GM08714 (cell line): Measurements from ENCODE around the gene FOXQ1.
"Not testable (repeated sequence)": the region's sequence is repeated elsewhere in the genome, so short reads cannot be mapped to it uniquely, and the experiment has no call there.

Source experiments
- H3K4me3 ChIP-seq: fragments of 200-500 bp; sonication (Bioruptor generic); 2 replicates; pipeline ENCODE4 v1.5.1; 2014; ENCODE audit warnings: mild to moderate bottlenecking, low read length, inconsistent platforms
- ZNF274 ChIP-seq: IDR thresholded peaks from 2 replicates; pipeline ENCODE4 v1.6.1; 2012; ENCODE audit warnings: mild to moderate bottlenecking, low read depth, low read length

Gene FOXQ1

GRCh38 chr6:1310628-1311399 lies 1.1 kb upstream of the FOXQ1 start:
- H3K4me3 ChIP-seq: peak overlapping the region; percentile 19; the same call in 1 of the 2 replicates
- TF ChIP-seq ZNF274: no peak

- no peak overlapping the region; the same call in 1 of the 2 replicates for H3K4me3 ChIP-seq
- no peak for TF ChIP-seq ZNF274
Measured at GRCh38 chr6:1312203-1312472, 240 bp downstream of the FOXQ1 start.

GRCh38 chr6:1312473-1313367 lies 822 bp downstream of the FOXQ1 start:
- no peak overlapping the region; the same call in 1 of the 2 replicates for H3K4me3 ChIP-seq

GRCh38 chr6:1313384-1313766 lies 1.5 kb downstream of the FOXQ1 start:
- no peak overlapping the region for H3K4me3 ChIP-seq

More at GRCh38 chr6:1312473-1313367, 822 bp downstream of the FOXQ1 start:
- no peak for TF ChIP-seq ZNF274

GRCh38 chr6:1313767-1314503 lies 2.0 kb downstream of the FOXQ1 start:
- TF ChIP-seq ZNF274: no peak
- H3K4me3 ChIP-seq: no peak overlapping the region

More at GRCh38 chr6:1313384-1313766, 1.5 kb downstream of the FOXQ1 start:
- no peak for TF ChIP-seq ZNF274

GRCh38 chr6:1314617-1315016 lies 2.7 kb downstream of the FOXQ1 start:
- TF ChIP-seq ZNF274: no peak
- no peak overlapping the region for H3K4me3 ChIP-seq

- no peak for TF ChIP-seq ZNF274
- no peak overlapping the region for H3K4me3 ChIP-seq
Measured at GRCh38 chr6:1315201-1315559, 3.3 kb downstream of the FOXQ1 start.

GRCh38 chr6:1315560-1316386 lies 3.9 kb downstream of the FOXQ1 start:
- TF ChIP-seq ZNF274: no peak
- no peak overlapping the region for H3K4me3 ChIP-seq

- TF ChIP-seq ZNF274: no peak
- no peak overlapping the region for H3K4me3 ChIP-seq
Measured at GRCh38 chr6:1316489-1316971, 4.6 kb downstream of the FOXQ1 start.

GRCh38 chr6:1317302-1317815 lies 5.5 kb downstream of the FOXQ1 start:
- no peak for TF ChIP-seq ZNF274
- no peak overlapping the region for H3K4me3 ChIP-seq

GRCh38 chr6:1318036-1318435 lies 6.1 kb downstream of the FOXQ1 start:
- no peak overlapping the region for H3K4me3 ChIP-seq
- no peak for TF ChIP-seq ZNF274

GRCh38 chr6:1318584-1318983 lies 6.7 kb downstream of the FOXQ1 start:
- H3K4me3 ChIP-seq: not testable (repeated sequence)

GRCh38 chr6:1321738-1322137 lies 9.8 kb downstream of the FOXQ1 start:
- H3K4me3 ChIP-seq: no peak overlapping the region
- TF ChIP-seq ZNF274: no peak
